H1 (cell line): ENCODE data around the gene ELFN1.

Experiments
- CHD2 ChIP-seq: IDR thresholded peaks from 2 replicates; pipeline ENCODE4 v1.6.1; 2012; ENCODE audit warnings: low read length, improper control_type of control experiment
- EGR1 ChIP-seq: IDR thresholded peaks from 2 replicates; pipeline ENCODE4 v1.6.1; 2011; ENCODE audit warnings: low read depth, low read length, borderline replicate concordance
- EP300 ChIP-seq, 2 experiments: IDR thresholded peaks; 1 replicate in 1 of 2; 2 replicates in 1 of 2; pipeline ENCODE4 v1.6.1; 2011 to 2012; ENCODE audit warnings: low read depth in 2 of 2, low read length in 2 of 2, mild to moderate bottlenecking in 2 of 2, borderline replicate concordance in 1 of 2, inconsistent platforms in 1 of 2, moderate library complexity in 1 of 2
- HDAC2 ChIP-seq, 2 experiments: fragments of 300-600 bp in 1 of 2; sonication (generic) in 1 of 2; IDR thresholded peaks; 2 replicates each; pipeline ENCODE4 v1.6.1; 2011 to 2012; ENCODE audit warnings: low read depth in 2 of 2, low read length in 2 of 2, mild to moderate bottlenecking in 2 of 2, moderate library complexity in 2 of 2, borderline replicate concordance in 1 of 2, inconsistent platforms in 1 of 2
- POLR2A ChIP-seq, 2 experiments: IDR thresholded peaks; 1 replicate in 1 of 2; 2 replicates in 1 of 2; pipeline ENCODE4 v1.6.1; 2011; ENCODE audit warnings: low read depth in 2 of 2, low read length in 2 of 2, mild to moderate bottlenecking in 2 of 2; ENCODE audit errors: control extremely low read depth in 1 of 2
- TAF1 ChIP-seq: IDR thresholded peaks from 2 replicates; pipeline ENCODE4 v1.6.1; 2011; ENCODE audit warnings: mild to moderate bottlenecking, low read depth, low read length
- TAF7 ChIP-seq: optimal IDR thresholded peaks from 2 replicates; pipeline ENCODE3; 2011; ENCODE audit warnings: low read depth, mild to moderate bottlenecking, inconsistent platforms, low read length, moderate library complexity, borderline replicate concordance
- ZNF274 ChIP-seq: IDR thresholded peaks from 2 replicates; pipeline ENCODE4 v1.7.0; 2012; ENCODE audit warnings: low read length, borderline replicate concordance; ENCODE audit errors: extremely low read depth
- TF ChIP-seq, protein P1 (sequence below), 3 experiments: IDR thresholded peaks; 1 replicate in 2 of 3; 2 replicates in 1 of 3; pipeline versions ENCODE4 v1.5.1 to v1.6.1; 2011; ENCODE audit warnings: low read length in 3 of 3, mild to moderate bottlenecking in 3 of 3, inconsistent platforms in 2 of 3, low read depth in 1 of 3, moderate library complexity in 1 of 3; ENCODE audit not compliant: insufficient read depth in 1 of 3; ENCODE audit errors: control extremely low read depth in 1 of 3
- TF ChIP-seq, protein P2 (sequence below): IDR thresholded peaks from 2 replicates; pipeline ENCODE4 v1.6.1; 2012; ENCODE audit warnings: inconsistent platforms

DNA sequence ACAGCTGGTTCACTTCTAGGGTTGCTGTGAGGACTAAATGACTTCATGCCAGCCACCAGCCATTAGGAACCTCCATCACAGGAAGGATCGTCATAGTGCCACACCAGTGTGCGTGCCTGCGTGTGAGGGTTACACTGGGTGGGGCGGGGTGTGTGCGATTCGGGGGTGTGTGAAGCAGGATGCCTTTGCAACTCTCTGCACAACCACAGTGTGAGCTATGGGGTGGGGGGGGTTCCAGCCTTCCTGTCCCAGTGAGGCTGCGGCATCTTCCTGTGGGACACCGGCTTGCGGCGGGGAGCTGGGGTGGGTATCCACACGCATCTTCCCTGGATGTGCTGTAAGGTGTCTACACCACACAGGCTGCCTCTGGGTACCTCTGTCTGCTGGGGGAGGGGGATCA is 6.9 kb upstream of the ELFN1 start:
- TF ChIP-seq POLR2A (IDR thresholded peaks at IDR 0.05; ENCODE audit: control extremely low read depth in 1 of 2, low read depth in 2 of 2, low read length in 2 of 2) (no peak), EGR1 (no peak), HDAC2 (IDR thresholded peaks at IDR 0.05; ENCODE audit: borderline replicate concordance in 1 of 2, low read depth in 2 of 2, low read length in 2 of 2) (no peak), CHD2 (no peak), TAF7 (no peak), ZNF274 (no peak), EP300 (IDR thresholded peaks at IDR 0.05; ENCODE audit: borderline replicate concordance in 1 of 2, low read depth in 2 of 2, low read length in 2 of 2) (no peak), TAF1 (no peak)
- TF ChIP-seq, protein P1, sequence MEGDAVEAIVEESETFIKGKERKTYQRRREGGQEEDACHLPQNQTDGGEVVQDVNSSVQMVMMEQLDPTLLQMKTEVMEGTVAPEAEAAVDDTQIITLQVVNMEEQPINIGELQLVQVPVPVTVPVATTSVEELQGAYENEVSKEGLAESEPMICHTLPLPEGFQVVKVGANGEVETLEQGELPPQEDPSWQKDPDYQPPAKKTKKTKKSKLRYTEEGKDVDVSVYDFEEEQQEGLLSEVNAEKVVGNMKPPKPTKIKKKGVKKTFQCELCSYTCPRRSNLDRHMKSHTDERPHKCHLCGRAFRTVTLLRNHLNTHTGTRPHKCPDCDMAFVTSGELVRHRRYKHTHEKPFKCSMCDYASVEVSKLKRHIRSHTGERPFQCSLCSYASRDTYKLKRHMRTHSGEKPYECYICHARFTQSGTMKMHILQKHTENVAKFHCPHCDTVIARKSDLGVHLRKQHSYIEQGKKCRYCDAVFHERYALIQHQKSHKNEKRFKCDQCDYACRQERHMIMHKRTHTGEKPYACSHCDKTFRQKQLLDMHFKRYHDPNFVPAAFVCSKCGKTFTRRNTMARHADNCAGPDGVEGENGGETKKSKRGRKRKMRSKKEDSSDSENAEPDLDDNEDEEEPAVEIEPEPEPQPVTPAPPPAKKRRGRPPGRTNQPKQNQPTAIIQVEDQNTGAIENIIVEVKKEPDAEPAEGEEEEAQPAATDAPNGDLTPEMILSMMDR (IDR thresholded peaks at IDR 0.05; ENCODE audit: control extremely low read depth in 1 of 3, insufficient read depth in 1 of 3, low read depth in 1 of 3, low read length in 3 of 3) = no peak
- TF ChIP-seq, protein P2, sequence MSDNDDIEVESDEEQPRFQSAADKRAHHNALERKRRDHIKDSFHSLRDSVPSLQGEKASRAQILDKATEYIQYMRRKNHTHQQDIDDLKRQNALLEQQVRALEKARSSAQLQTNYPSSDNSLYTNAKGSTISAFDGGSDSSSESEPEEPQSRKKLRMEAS = no peak
